Measurements from ENCODE around the gene LGR5.
A peak's percentile ranks its signal among the peaks of the same experiment; 100 is the strongest.

LGR5 gene

DNA sequence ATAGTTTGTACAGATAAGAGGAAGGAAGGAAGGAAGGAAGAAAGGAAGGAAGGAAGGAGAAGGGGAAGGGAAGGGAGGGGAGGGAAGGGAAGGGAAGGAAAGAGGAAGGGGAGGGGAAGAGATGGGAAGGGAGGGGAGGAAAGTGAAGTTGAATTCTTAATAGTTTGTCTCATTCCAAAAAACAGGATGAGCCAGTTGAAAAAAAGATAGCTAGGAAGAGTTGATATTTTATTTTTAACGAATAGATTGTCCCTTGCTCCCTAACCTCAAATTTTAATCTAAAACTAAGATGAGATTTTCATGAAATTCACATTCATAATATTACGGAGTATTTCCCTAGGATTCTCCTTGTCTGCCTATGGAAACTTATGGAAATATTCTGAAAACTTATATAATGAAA, 143.3 kb downstream of the LGR5 start:
- TF ChIP-seq, protein P1, sequence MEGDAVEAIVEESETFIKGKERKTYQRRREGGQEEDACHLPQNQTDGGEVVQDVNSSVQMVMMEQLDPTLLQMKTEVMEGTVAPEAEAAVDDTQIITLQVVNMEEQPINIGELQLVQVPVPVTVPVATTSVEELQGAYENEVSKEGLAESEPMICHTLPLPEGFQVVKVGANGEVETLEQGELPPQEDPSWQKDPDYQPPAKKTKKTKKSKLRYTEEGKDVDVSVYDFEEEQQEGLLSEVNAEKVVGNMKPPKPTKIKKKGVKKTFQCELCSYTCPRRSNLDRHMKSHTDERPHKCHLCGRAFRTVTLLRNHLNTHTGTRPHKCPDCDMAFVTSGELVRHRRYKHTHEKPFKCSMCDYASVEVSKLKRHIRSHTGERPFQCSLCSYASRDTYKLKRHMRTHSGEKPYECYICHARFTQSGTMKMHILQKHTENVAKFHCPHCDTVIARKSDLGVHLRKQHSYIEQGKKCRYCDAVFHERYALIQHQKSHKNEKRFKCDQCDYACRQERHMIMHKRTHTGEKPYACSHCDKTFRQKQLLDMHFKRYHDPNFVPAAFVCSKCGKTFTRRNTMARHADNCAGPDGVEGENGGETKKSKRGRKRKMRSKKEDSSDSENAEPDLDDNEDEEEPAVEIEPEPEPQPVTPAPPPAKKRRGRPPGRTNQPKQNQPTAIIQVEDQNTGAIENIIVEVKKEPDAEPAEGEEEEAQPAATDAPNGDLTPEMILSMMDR (IDR thresholded peaks at IDR 0.05; ENCODE audit: low read depth, low read length): no peak
- no peak overlapping the region for H3K4me3 ChIP-seq (replicated peaks in 1 of 2; ENCODE audit: low read depth in 2 of 2, low read length in 2 of 2)

DNA sequence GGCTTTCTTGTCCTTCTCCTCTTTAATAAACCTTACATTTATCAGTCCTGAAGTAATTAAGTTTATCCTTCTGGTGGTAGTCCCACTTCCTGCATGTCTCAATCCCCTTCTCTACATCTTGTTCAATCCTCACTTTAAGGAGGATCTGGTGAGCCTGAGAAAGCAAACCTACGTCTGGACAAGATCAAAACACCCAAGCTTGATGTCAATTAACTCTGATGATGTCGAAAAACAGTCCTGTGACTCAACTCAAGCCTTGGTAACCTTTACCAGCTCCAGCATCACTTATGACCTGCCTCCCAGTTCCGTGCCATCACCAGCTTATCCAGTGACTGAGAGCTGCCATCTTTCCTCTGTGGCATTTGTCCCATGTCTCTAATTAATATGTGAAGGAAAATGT, 144.8 kb downstream of the LGR5 start:
- TF ChIP-seq, protein P1 (IDR thresholded peaks at IDR 0.05; ENCODE audit: low read depth, low read length): no peak
- DNase-seq (ENCODE audit: low read depth in 2 of 2): no peak
- no peak overlapping the region for H3K4me3 ChIP-seq (replicated peaks in 1 of 2; ENCODE audit: low read depth in 2 of 2, low read length in 2 of 2)

More for the DNA sequence above, 143.3 kb downstream of the LGR5 start:
- DNase-seq (ENCODE audit: low read depth in 2 of 2): no peak

DNA sequence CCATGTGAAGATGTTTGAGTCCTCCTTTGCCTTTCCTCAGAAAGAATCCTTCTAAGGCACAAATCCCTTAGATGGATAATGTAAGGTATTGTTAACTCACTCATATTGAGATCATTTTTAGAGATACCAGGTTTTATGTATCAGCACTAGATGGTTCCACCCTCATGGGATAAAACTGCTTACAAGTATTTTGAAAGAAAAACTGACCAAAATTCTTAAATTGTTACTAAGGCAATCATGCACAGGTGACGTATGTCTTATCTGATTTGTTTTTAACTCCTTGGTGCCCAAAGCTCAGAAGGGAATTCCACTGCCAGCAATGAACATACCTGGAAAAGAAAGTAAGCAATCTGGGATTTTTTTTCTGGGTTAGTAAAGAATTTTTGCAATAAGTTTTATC, 145.6 kb downstream of the LGR5 start:
- DNase-seq (ENCODE audit: low read depth in 2 of 2): no peak
- TF ChIP-seq, protein P1 (IDR thresholded peaks at IDR 0.05; ENCODE audit: low read depth, low read length): no peak
- H3K4me3 ChIP-seq (replicated peaks in 1 of 2; ENCODE audit: low read depth in 2 of 2, low read length in 2 of 2): no peak overlapping the region

DNA sequence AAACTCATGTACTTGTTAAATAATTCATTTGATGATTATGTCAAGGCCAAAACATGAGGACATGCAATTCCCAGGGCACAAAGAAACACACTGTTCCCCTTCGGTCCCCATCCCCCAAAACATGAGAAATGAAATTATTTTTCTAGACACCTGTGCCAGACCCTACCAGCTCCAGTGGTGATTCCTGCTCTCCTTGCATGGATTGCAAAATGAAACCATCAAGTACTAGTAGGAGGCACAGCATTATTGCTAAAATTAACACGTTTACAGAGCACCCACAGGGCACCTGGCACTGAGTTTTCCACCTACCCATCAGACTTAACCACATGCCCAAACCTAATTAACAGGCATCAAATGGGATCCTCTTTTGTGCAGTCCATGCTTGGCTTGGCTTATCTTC, 147.4 kb downstream of the LGR5 start:
- H3K4me3 ChIP-seq (replicated peaks in 1 of 2; ENCODE audit: low read depth in 2 of 2, low read length in 2 of 2): no peak overlapping the region
- no peak for DNase-seq (ENCODE audit: low read depth in 2 of 2)
- TF ChIP-seq, protein P1 (IDR thresholded peaks at IDR 0.05; ENCODE audit: low read depth, low read length): no peak

DNA sequence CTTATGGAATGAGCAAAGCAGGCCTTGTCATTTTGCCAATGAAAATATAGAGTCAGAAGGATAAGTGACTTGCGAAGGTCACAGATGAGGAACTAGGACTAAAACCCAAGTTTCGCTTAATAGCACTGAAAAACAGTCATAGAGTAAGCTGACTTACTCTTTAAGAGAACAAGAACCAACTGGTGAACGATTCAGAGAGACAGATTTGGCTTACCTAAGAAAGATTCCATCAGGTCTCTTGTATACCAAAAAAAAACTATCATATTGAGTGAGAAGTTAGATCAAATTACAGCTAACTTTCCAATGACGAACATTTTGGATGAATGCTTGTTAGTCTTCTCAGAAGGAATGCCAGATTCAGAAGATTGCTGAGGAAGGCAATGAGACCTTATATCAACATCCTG, 149.9 kb downstream of the LGR5 start:
- peak; percentile 32 to 48 for DNase-seq (ENCODE audit: low read depth in 2 of 2)
- no peak overlapping the region for H3K4me3 ChIP-seq (replicated peaks in 1 of 2; ENCODE audit: low read depth in 2 of 2, low read length in 2 of 2)
- TF ChIP-seq, protein P1 (IDR thresholded peaks at IDR 0.05; ENCODE audit: low read depth, low read length): no peak

DNA sequence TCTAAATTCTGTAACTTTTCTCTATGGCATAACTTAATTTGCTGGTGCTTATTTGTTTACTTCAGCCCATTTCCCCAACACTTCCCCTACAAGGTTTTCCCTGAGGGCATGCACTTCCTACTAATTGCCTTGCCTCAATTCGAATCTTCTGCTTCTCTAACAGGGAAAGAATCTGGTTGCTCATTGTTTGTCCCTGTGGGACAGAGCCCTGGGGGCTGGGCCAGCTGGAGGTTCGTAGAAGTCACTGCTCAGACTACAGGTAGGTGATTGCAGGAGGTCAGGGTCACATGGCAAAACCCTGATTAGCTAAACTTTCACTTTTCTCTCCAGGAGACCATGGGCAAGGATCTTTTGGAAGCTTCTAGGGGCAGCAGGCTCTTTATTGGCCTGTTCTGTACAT, 152.0 kb downstream of the LGR5 start:
- no peak for DNase-seq (ENCODE audit: low read depth in 2 of 2)
- TF ChIP-seq, protein P1 (IDR thresholded peaks at IDR 0.05; ENCODE audit: low read depth, low read length): no peak
- no peak overlapping the region for H3K4me3 ChIP-seq (replicated peaks in 1 of 2; ENCODE audit: low read depth in 2 of 2, low read length in 2 of 2)

DNA sequence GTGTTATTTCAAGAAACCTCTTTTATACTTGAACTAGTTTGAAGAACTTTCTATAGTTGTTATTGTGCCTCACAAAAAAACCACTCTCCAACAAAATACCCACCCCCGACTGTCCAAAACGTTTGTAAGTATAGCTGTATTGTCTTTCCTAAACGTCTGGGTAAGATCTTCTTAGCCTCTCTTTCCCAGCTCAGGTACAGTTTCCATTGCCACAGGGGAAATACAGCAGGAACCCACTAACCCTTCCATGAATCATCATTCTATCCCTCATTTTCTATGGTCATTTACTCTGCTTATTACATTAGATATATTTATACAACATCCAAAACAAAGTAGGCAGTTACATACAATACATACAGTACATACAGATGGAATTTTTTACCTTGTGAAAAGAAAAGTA, 153.2 kb downstream of the LGR5 start:
- TF ChIP-seq, protein P1 (IDR thresholded peaks at IDR 0.05; ENCODE audit: low read depth, low read length): no peak
- H3K4me3 ChIP-seq (replicated peaks in 1 of 2; ENCODE audit: low read depth in 2 of 2, low read length in 2 of 2): no peak overlapping the region
- no peak for DNase-seq (ENCODE audit: low read depth in 2 of 2)

Data from cardiac fibroblast (primary cell).